Stimulated activated CD8-positive, alpha-beta memory T cell treated with anti-CD3 and anti-CD28 coated beads, Interleukin-7, amount 100 ng/mL, for 1 hour (primary cell): ENCODE results near the gene LENG8.
"Not testable (repeated sequence)": the region's sequence is repeated elsewhere in the genome, so short reads cannot be mapped to it uniquely, and the experiment has no call there.

Experiments used
- DNase-seq, 2 donors: peaks; one replicate each; pipeline ENCODE4 v3.0.0-alpha.2; 2020; ENCODE audit warnings: low read depth in 2 of 2

LENG8 gene

GRCh38 chr19:54482889-54483288 is 33.9 kb downstream of the LENG8 start:
- DNase-seq = no peak

- DNase-seq = no peak
Measured at GRCh38 chr19:54484451-54484850, 35.5 kb downstream of the LENG8 start.

- no peak for DNase-seq
Measured at GRCh38 chr19:54485851-54486250, 36.9 kb downstream of the LENG8 start.

GRCh38 chr19:54489341-54489740 is 40.3 kb downstream of the LENG8 start:
- DNase-seq = no peak

- DNase-seq = no peak
Measured at GRCh38 chr19:54489766-54490165, 40.8 kb downstream of the LENG8 start.

GRCh38 chr19:54492568-54492967 is 43.6 kb downstream of the LENG8 start:
- no peak for DNase-seq

GRCh38 chr19:54493056-54493455 is 44.1 kb downstream of the LENG8 start:
- DNase-seq = not testable (repeated sequence)

- DNase-seq = no peak
Measured at GRCh38 chr19:54493967-54494585, 45.1 kb downstream of the LENG8 start.

- DNase-seq = not testable (repeated sequence)
Measured at GRCh38 chr19:54495284-54495683, 46.3 kb downstream of the LENG8 start.

GRCh38 chr19:54497747-54498450 is 48.9 kb downstream of the LENG8 start:
- DNase-seq = not testable (repeated sequence)

- not testable (repeated sequence) for DNase-seq
Measured at GRCh38 chr19:54498451-54498772, 49.4 kb downstream of the LENG8 start.

- DNase-seq = no peak
Measured at GRCh38 chr19:54502518-54503048, 53.6 kb downstream of the LENG8 start, which contains the start of gene LAIR2. LAIR2 (plus strand) TSS chr19:54502831; CDS start chr19:54502919, 88 bp downstream.

GRCh38 chr19:54505542-54505941 is 56.5 kb downstream of the LENG8 start:
- not testable (repeated sequence) for DNase-seq

- no peak for DNase-seq
Measured at GRCh38 chr19:54506079-54506478, 57.1 kb downstream of the LENG8 start.

- not testable (repeated sequence) for DNase-seq
Measured at GRCh38 chr19:54507038-54507717, 58.2 kb downstream of the LENG8 start.

GRCh38 chr19:54507824-54508223 is 58.8 kb downstream of the LENG8 start:
- DNase-seq = no peak

- not testable (repeated sequence) for DNase-seq
Measured at GRCh38 chr19:54508487-54508886, 59.5 kb downstream of the LENG8 start.

- DNase-seq = not testable (repeated sequence)
Measured at GRCh38 chr19:54509200-54509940, 60.4 kb downstream of the LENG8 start.
